ENCODE data around the gene NTN1. TPM values are rescaled to one million over a fixed set of nuclear protein-coding genes. Genes with fewer than 3 reads are reported as not detected.

Gene NTN1
- total and polyA plus RNA-seq, 2 of the 13 experiments (the other 11 are each of a cell fraction or from before 2014, with no cell fraction given) = 0.04 to 0.05 TPM

GRCh38 chr17:9170853-9171252, 149.5 kb downstream of the NTN1 start (continued):
- TF ChIP-seq, protein P1, sequence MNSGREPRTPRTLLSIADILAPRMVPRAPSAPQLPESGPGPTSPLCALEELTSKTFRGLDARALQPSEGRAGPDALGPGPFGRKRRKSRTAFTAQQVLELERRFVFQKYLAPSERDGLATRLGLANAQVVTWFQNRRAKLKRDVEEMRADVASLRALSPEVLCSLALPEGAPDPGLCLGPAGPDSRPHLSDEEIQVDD (CRISPR knock-in tag; IDR thresholded peaks at IDR 0.05; ENCODE audit: borderline replicate concordance) = no peak
- no peak for TF ChIP-seq ATF4 (CRISPR knock-in tag; IDR thresholded peaks at IDR 0.05)
- TF ChIP-seq, protein P2, sequence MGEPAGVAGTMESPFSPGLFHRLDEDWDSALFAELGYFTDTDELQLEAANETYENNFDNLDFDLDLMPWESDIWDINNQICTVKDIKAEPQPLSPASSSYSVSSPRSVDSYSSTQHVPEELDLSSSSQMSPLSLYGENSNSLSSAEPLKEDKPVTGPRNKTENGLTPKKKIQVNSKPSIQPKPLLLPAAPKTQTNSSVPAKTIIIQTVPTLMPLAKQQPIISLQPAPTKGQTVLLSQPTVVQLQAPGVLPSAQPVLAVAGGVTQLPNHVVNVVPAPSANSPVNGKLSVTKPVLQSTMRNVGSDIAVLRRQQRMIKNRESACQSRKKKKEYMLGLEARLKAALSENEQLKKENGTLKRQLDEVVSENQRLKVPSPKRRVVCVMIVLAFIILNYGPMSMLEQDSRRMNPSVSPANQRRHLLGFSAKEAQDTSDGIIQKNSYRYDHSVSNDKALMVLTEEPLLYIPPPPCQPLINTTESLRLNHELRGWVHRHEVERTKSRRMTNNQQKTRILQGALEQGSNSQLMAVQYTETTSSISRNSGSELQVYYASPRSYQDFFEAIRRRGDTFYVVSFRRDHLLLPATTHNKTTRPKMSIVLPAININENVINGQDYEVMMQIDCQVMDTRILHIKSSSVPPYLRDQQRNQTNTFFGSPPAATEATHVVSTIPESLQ (CRISPR knock-in tag; conservative IDR thresholded peaks at IDR 0.05) = no peak
- TF ChIP-seq SOX5 (CRISPR knock-in tag; IDR thresholded peaks at IDR 0.05; ENCODE audit: borderline replicate concordance) = 0 out of 2 replicates have a peak, but pooled peaks have one; percentile 20
- 0 out of 2 replicates have a peak, but pooled peaks have one; percentile 16 for TF ChIP-seq SAP130 (CRISPR knock-in tag; IDR thresholded peaks at IDR 0.05; ENCODE audit: low read depth)
- no peak for TF ChIP-seq SYNCRIP (IDR thresholded peaks at IDR 0.05; ENCODE audit: insufficient read depth, low read depth, low read length)

GRCh38 chr17:9173386-9173983, 152.2 kb downstream of the NTN1 start:
- Histone ChIP-seq H3K79me2 (ENCODE audit: insufficient read depth, low read length) (no peaks in the 10 kb centered on the region), H3K27me3 (ENCODE audit: control insufficient read depth in 1 of 2, insufficient read depth in 2 of 2, low read length in 2 of 2) (peaks cover 12 to 53% of the 10 kb centered on the region in 2 experiments; a peak in 4 of 5 replicates), H3K36me3 (replicated peaks in 1 of 2; ENCODE audit: control insufficient read depth in 1 of 2, insufficient read depth in 2 of 2, low read length in 2 of 2) (no peaks in the 10 kb centered on the region), H3K4me1 (ENCODE audit: insufficient read depth, low read length) (peaks cover 23% of the 10 kb centered on the region), H3K27ac (ENCODE audit: extremely low read length, insufficient read depth, low read length) (no peak overlapping the region), H2AFZ (ENCODE audit: low read length) (no peak overlapping the region), H4K20me1 (ENCODE audit: insufficient read depth, low read length) (no peaks in the 10 kb centered on the region), H3K4me2 (ENCODE audit: low read depth, low read length) (no peak overlapping the region), H3K9me3 (ENCODE audit: low read length) (no peaks in the 10 kb centered on the region), H3K4me3 (replicated peaks in 1 of 3; ENCODE audit: insufficient read depth in 1 of 3, low read depth in 2 of 3, low read length in 3 of 3) (no peak overlapping the region), H3K9ac (ENCODE audit: insufficient read depth, low read depth, low read length) (no peak overlapping the region)
- DNase-seq (ENCODE audit: low spot score) (no peak), ATAC-seq (no peak), FAIRE-seq (no peak)
- intact Hi-C loops (cut with micrococcal nuclease; ENCODE audit: unreplicated experiment) (no loop called here), in situ Hi-C loops (cut with HindIII; ENCODE audit: extremely low pct_ligation_motif_present, low pct_unique_long_range_greater_than_20kb) (no loop called here)
- ChIA-PET POLR2A (no interaction called here), CTCF (ENCODE audit: low intra/inter-chr PET ratio, low total read pairs) (no interaction called here)
- BruUV-seq (replicated peaks) = no TSS peak
- 33% methylated on average over 4 of the region's 7 CpGs for WGBS (ENCODE audit: low lambda C conversion rate)
- TF ChIP-seq DPF2 (CRISPR knock-in tag; IDR thresholded peaks at IDR 0.05; ENCODE audit: borderline replicate concordance, low read depth) (no peak), SPEN (CRISPR knock-in tag; IDR thresholded peaks at IDR 0.05; ENCODE audit: low read depth) (no peak), ZBTB21 (CRISPR knock-in tag; IDR thresholded peaks at IDR 0.05) (no peak), ZNF20 (CRISPR knock-in tag; IDR thresholded peaks at IDR 0.05) (no peak), ZBTB49 (CRISPR knock-in tag; IDR thresholded peaks at IDR 0.05; ENCODE audit: borderline replicate concordance) (no peak)
- TF ChIP-seq, protein P3, sequence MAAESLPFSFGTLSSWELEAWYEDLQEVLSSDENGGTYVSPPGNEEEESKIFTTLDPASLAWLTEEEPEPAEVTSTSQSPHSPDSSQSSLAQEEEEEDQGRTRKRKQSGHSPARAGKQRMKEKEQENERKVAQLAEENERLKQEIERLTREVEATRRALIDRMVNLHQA (CRISPR knock-in tag; IDR thresholded peaks at IDR 0.05) = no peak
- TF ChIP-seq, protein P4, sequence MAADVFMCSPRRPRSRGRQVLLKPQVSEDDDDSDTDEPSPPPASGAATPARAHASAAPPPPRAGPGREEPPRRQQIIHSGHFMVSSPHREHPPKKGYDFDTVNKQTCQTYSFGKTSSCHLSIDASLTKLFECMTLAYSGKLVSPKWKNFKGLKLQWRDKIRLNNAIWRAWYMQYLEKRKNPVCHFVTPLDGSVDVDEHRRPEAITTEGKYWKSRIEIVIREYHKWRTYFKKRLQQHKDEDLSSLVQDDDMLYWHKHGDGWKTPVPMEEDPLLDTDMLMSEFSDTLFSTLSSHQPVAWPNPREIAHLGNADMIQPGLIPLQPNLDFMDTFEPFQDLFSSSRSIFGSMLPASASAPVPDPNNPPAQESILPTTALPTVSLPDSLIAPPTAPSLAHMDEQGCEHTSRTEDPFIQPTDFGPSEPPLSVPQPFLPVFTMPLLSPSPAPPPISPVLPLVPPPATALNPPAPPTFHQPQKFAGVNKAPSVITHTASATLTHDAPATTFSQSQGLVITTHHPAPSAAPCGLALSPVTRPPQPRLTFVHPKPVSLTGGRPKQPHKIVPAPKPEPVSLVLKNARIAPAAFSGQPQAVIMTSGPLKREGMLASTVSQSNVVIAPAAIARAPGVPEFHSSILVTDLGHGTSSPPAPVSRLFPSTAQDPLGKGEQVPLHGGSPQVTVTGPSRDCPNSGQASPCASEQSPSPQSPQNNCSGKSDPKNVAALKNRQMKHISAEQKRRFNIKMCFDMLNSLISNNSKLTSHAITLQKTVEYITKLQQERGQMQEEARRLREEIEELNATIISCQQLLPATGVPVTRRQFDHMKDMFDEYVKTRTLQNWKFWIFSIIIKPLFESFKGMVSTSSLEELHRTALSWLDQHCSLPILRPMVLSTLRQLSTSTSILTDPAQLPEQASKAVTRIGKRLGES (CRISPR knock-in tag; IDR thresholded peaks at IDR 0.05; ENCODE audit: borderline replicate concordance) = no peak

Measured in HepG2 (cell line).